NCI-H2196 treated with DMSO at 0.1 percent for 48 hours (cell line): ENCODE data around the gene MIOX.

Experiments
- DNase-seq: peaks from one replicate; lab custom pipeline; 2025; ENCODE audit not compliant: unreplicated experiment; lab: John Stamatoyannopoulos, UW

MIOX gene

GRCh38 chr22:50486561-50487289 lies at the start of gene MIOX:
TSS of gene MIOX (plus strand) at chr22:50486859. CDS start at chr22:50486898, 39 bp downstream.
- no peak for DNase-seq

GRCh38 chr22:50437511-50438304 lies 49.0 kb upstream of the MIOX start:
- DNase-seq: no peak

- DNase-seq: no peak
These were observed 48.1 kb upstream of the MIOX start for GRCh38 chr22:50438305-50439275.

GRCh38 chr22:50439314-50439870 lies 47.3 kb upstream of the MIOX start:
- no peak for DNase-seq

GRCh38 chr22:50439871-50440331 lies 46.8 kb upstream of the MIOX start:
- DNase-seq: no peak

- no peak for DNase-seq
These were observed 46.0 kb upstream of the MIOX start for GRCh38 chr22:50440544-50441249.

- DNase-seq: no peak
These were observed 45.1 kb upstream of the MIOX start for GRCh38 chr22:50441428-50441993.

- DNase-seq: no peak
These were observed 43.5 kb upstream of the MIOX start for GRCh38 chr22:50443197-50443596.

- no peak for DNase-seq
These were observed 42.6 kb upstream of the MIOX start for GRCh38 chr22:50443801-50444625.

GRCh38 chr22:50444663-50445062 lies 42.0 kb upstream of the MIOX start:
- no peak for DNase-seq

- no peak for DNase-seq
These were observed 41.4 kb upstream of the MIOX start for GRCh38 chr22:50445071-50445879.

GRCh38 chr22:50445880-50446707 lies 40.6 kb upstream of the MIOX start:
- DNase-seq: no peak

GRCh38 chr22:50446708-50447575 lies 39.7 kb upstream of the MIOX start:
- no peak for DNase-seq

GRCh38 chr22:50447576-50448551 lies 38.8 kb upstream of the MIOX start:
- DNase-seq: no peak

GRCh38 chr22:50452649-50453048 lies 34.0 kb upstream of the MIOX start:
- DNase-seq: no peak
